WTC11 (cell line): ENCODE data around the gene KAT6B. TPM values are rescaled to one million over a fixed set of nuclear protein-coding genes. Genes with fewer than 3 reads are reported as not detected.

ENCODE experiments used
- ATAC-seq: fragments of 200-7000 bp; cut with Tn5 transposase; 2 replicates; pipeline ENCODE4 v1.10.0; 2021; ENCODE audit warnings: mild to moderate bottlenecking, moderate library complexity
- CTCF ChIA-PET: fragments of 300-600 bp; sonication (Branson Sonifier 250); formaldehyde crosslinking; loops from one replicate; lab custom pipeline; 2021; ENCODE audit warnings: antibody characterized with exemption; lab: Charles Lee
- POLR2A ChIA-PET: fragments of 350-600 bp; sonication (Branson Sonifier 250); formaldehyde crosslinking; loops from one replicate; lab custom pipeline; 2021; ENCODE audit warnings: antibody characterized with exemption; lab: Charles Lee
- DNase-seq: peaks from one replicate; pipeline ENCODE4 v3.0.0; 2021; ENCODE audit warnings: low spot score
- H3K27ac Mint-ChIP-seq: 2 replicates; pipeline ENCODE4 v1.8.0; 2021; ENCODE audit warnings: mixed read lengths
- H3K27me3 Mint-ChIP-seq: 2 replicates; pipeline ENCODE4 v1.8.0; 2021; ENCODE audit warnings: low read depth, mild to moderate bottlenecking, moderate library complexity, mixed read lengths
- H3K36me3 Mint-ChIP-seq: 2 replicates; pipeline ENCODE4 v1.8.0; 2021; ENCODE audit warnings: mixed read lengths
- H3K4me1 Mint-ChIP-seq: 2 replicates; pipeline ENCODE4 v1.8.0; 2022; ENCODE audit warnings: mixed read lengths
- H3K4me3 Mint-ChIP-seq: 2 replicates; pipeline ENCODE4 v1.8.0; 2021; ENCODE audit warnings: mild to moderate bottlenecking, moderate library complexity, mixed read lengths
- H3K9me3 Mint-ChIP-seq: 2 replicates; pipeline ENCODE4 v1.8.0; 2021; ENCODE audit warnings: mixed read lengths
- CREB1 ChIP-seq: sonication (generic); formaldehyde crosslinking; IDR thresholded peaks from 2 replicates; pipeline ENCODE4 v1.8.0; 2023; ENCODE audit warnings: mild to moderate bottlenecking, missing genetic modification reagents
- EMX1 ChIP-seq: fragments of 250-450 bp; sonication (Bioruptor Pico); IDR thresholded peaks from 2 replicates; pipeline ENCODE4 v1.8.0; 2021; ENCODE audit warnings: mild to moderate bottlenecking
- ERG ChIP-seq: fragments of 250-450 bp; sonication (Bioruptor Pico); IDR thresholded peaks from 2 replicates; pipeline ENCODE4 v1.8.0; 2021; ENCODE audit warnings: mild to moderate bottlenecking
- FOXP1 ChIP-seq: sonication (generic); formaldehyde crosslinking; IDR thresholded peaks from 2 replicates; pipeline ENCODE4 v1.8.0; 2022; ENCODE audit warnings: missing genetic modification reagents, mild to moderate bottlenecking, moderate library complexity, borderline replicate concordance
- GTF2I ChIP-seq: fragments of 250-450 bp; sonication (Bioruptor Pico); conservative IDR thresholded peaks from 2 replicates; pipeline ENCODE4 v1.4.0; 2021; ENCODE audit warnings: mild to moderate bottlenecking
- IRF1 ChIP-seq: sonication (generic); formaldehyde crosslinking; IDR thresholded peaks from 2 replicates; pipeline ENCODE4 v1.8.0; 2023; ENCODE audit warnings: missing genetic modification reagents
- JAZF1 ChIP-seq: fragments of 250-450 bp; sonication (Bioruptor Pico); IDR thresholded peaks from 2 replicates; pipeline ENCODE4 v1.9.0; 2021; ENCODE audit warnings: moderate library complexity, mild to moderate bottlenecking, inconsistent platforms
- KAT7 ChIP-seq: sonication (generic); formaldehyde crosslinking; IDR thresholded peaks from 2 replicates; pipeline ENCODE4 v1.8.1; 2023; ENCODE audit warnings: missing genetic modification reagents, mild to moderate bottlenecking, borderline replicate concordance
- NFE2L1 ChIP-seq: sonication (generic); formaldehyde crosslinking; IDR thresholded peaks from 2 replicates; pipeline ENCODE4 v1.8.1; 2023; ENCODE audit warnings: missing genetic modification reagents
- OVOL2 ChIP-seq: fragments of 250-450 bp; sonication (Bioruptor Pico); IDR thresholded peaks from 2 replicates; pipeline ENCODE4 v1.9.0; 2021; ENCODE audit warnings: mild to moderate bottlenecking, borderline replicate concordance
- RORB ChIP-seq: fragments of 250-450 bp; sonication (Bioruptor Pico); IDR thresholded peaks from 2 replicates; pipeline ENCODE4 v1.9.0; 2021; ENCODE audit warnings: mild to moderate bottlenecking
- USF1 ChIP-seq: sonication (generic); formaldehyde crosslinking; IDR thresholded peaks from 2 replicates; pipeline ENCODE4 v1.8.0; 2022; ENCODE audit warnings: mild to moderate bottlenecking, missing genetic modification reagents
- ZBTB43 ChIP-seq: sonication (generic); formaldehyde crosslinking; IDR thresholded peaks from 2 replicates; pipeline ENCODE4 v1.8.1; 2023; ENCODE audit warnings: mild to moderate bottlenecking, missing genetic modification reagents
- ZNF317 ChIP-seq: sonication (generic); formaldehyde crosslinking; IDR thresholded peaks from 2 replicates; pipeline ENCODE4 v1.8.1; 2023; ENCODE audit warnings: low read depth, mild to moderate bottlenecking, moderate library complexity, missing genetic modification reagents, borderline replicate concordance
- ZNF671 ChIP-seq: fragments of 250-450 bp; sonication (Bioruptor Pico); IDR thresholded peaks from 2 replicates; pipeline ENCODE4 v1.8.0; 2021; ENCODE audit warnings: mild to moderate bottlenecking
- total RNA-seq: library from RNA; stranded (reverse); gene quantifications from 3 replicates; pipeline ENCODE4 v1.2.3, GENCODE V29; 2021
- TF ChIP-seq, protein P1 (sequence below): fragments of 250-450 bp; sonication (Bioruptor Pico); IDR thresholded peaks from 2 replicates; pipeline ENCODE4 v2.1.2; 2022; ENCODE audit warnings: mild to moderate bottlenecking, moderate library complexity
- TF ChIP-seq, protein P2 (sequence below): sonication (generic); formaldehyde crosslinking; IDR thresholded peaks from 2 replicates; pipeline ENCODE4 v1.8.0; 2022; ENCODE audit warnings: missing genetic modification reagents
- TF ChIP-seq, protein P3 (sequence below): fragments of 200-600 bp; IDR thresholded peaks from 2 replicates; pipeline ENCODE4 v1.8.0; 2022; ENCODE audit warnings: antibody characterized with exemption

The KAT6B gene
- total RNA-seq, 1 experiment from 2014 or later: 18.5 TPM

DNA sequence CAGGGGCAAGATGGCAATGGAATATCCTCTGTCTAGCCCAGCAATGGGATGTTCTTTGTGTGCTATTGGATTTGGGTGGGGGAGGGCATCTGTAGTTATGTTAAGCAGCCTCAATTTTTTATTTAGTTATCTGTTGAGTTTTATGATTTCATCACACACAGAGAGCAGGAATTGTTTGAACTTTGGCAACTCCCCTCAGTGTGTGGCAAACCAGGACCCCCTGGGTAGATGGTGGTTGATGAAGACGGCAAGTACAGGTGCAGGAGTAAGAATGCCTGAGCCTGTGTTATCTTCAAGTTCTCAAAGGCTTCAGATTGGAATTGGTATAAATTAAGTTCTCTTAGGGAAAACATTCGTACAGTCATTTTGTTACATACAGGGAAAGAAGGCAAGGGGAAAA lies 142.7 kb downstream of the KAT6B start:
- CTCF ChIA-PET: interaction anchor here (1.6 kb wide), 1 partner anchor 129 kb away, joined by 4 read pairs; no protein-coding TSS in a partner anchor
- H3K9me3 Mint-ChIP-seq: peaks cover 7% of the 10 kb centered on the region
- peak overlapping the region; percentile 85; the same call in 1 of the 2 replicates for H3K27ac Mint-ChIP-seq
- no peak for DNase-seq
- peaks cover 23% of the 10 kb centered on the region for H3K4me1 Mint-ChIP-seq
- TF ChIP-seq ZBTB43 (CRISPR knock-in tag): no peak
- TF ChIP-seq, protein P1, sequence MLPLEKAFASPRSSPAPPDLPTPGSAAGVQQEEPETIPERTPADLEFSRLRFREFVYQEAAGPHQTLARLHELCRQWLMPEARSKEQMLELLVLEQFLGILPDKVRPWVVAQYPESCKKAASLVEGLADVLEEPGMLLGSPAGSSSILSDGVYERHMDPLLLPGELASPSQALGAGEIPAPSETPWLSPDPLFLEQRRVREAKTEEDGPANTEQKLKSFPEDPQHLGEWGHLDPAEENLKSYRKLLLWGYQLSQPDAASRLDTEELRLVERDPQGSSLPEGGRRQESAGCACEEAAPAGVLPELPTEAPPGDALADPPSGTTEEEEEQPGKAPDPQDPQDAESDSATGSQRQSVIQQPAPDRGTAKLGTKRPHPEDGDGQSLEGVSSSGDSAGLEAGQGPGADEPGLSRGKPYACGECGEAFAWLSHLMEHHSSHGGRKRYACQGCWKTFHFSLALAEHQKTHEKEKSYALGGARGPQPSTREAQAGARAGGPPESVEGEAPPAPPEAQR: no peak
- TF ChIP-seq RORB (CRISPR knock-in tag): no peak
- TF ChIP-seq USF1 (CRISPR knock-in tag): no peak
- no peak for TF ChIP-seq ERG (CRISPR knock-in tag)
- TF ChIP-seq ZNF317 (CRISPR knock-in tag): no peak
- no peak for TF ChIP-seq NFE2L1
- no peak for TF ChIP-seq CREB1 (CRISPR knock-in tag)
- no peak for TF ChIP-seq ZNF671 (CRISPR knock-in tag)
- no peak overlapping the region for H3K4me3 Mint-ChIP-seq
- POLR2A ChIA-PET: no interaction called here
- H3K36me3 Mint-ChIP-seq: 0 out of 2 replicates have a peak, but pooled peaks cover 3% of the 10 kb centered on the region
- no peaks in the 10 kb centered on the region for H3K27me3 Mint-ChIP-seq
- no peak for ATAC-seq

- 0 out of 2 replicates have a peak, but pooled peaks cover 3% of the 10 kb centered on the region for H3K36me3 Mint-ChIP-seq
- no peak overlapping the region for H3K4me3 Mint-ChIP-seq
- DNase-seq: no peak
- POLR2A ChIA-PET: no interaction called here
- H3K9me3 Mint-ChIP-seq: peaks cover 7% of the 10 kb centered on the region
- TF ChIP-seq, protein P2, sequence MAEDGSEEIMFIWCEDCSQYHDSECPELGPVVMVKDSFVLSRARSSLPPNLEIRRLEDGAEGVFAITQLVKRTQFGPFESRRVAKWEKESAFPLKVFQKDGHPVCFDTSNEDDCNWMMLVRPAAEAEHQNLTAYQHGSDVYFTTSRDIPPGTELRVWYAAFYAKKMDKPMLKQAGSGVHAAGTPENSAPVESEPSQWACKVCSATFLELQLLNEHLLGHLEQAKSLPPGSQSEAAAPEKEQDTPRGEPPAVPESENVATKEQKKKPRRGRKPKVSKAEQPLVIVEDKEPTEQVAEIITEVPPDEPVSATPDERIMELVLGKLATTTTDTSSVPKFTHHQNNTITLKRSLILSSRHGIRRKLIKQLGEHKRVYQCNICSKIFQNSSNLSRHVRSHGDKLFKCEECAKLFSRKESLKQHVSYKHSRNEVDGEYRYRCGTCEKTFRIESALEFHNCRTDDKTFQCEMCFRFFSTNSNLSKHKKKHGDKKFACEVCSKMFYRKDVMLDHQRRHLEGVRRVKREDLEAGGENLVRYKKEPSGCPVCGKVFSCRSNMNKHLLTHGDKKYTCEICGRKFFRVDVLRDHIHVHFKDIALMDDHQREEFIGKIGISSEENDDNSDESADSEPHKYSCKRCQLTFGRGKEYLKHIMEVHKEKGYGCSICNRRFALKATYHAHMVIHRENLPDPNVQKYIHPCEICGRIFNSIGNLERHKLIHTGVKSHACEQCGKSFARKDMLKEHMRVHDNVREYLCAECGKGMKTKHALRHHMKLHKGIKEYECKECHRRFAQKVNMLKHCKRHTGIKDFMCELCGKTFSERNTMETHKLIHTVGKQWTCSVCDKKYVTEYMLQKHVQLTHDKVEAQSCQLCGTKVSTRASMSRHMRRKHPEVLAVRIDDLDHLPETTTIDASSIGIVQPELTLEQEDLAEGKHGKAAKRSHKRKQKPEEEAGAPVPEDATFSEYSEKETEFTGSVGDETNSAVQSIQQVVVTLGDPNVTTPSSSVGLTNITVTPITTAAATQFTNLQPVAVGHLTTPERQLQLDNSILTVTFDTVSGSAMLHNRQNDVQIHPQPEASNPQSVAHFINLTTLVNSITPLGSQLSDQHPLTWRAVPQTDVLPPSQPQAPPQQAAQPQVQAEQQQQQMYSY (CRISPR knock-in tag): no peak
- TF ChIP-seq CREB1 (CRISPR knock-in tag) (no peak), EMX1 (CRISPR knock-in tag) (no peak)
- TF ChIP-seq, all 79 proteins: peak for 0
- no peak overlapping the region for H3K27ac Mint-ChIP-seq
- no peak for ATAC-seq
- H3K4me1 Mint-ChIP-seq: peaks cover 23% of the 10 kb centered on the region
- CTCF ChIA-PET: no interaction called here
- H3K27me3 Mint-ChIP-seq: no peaks in the 10 kb centered on the region
Observed at GRCh38 chr10:74969530-74969929, 143.1 kb downstream of the KAT6B start.

DNA sequence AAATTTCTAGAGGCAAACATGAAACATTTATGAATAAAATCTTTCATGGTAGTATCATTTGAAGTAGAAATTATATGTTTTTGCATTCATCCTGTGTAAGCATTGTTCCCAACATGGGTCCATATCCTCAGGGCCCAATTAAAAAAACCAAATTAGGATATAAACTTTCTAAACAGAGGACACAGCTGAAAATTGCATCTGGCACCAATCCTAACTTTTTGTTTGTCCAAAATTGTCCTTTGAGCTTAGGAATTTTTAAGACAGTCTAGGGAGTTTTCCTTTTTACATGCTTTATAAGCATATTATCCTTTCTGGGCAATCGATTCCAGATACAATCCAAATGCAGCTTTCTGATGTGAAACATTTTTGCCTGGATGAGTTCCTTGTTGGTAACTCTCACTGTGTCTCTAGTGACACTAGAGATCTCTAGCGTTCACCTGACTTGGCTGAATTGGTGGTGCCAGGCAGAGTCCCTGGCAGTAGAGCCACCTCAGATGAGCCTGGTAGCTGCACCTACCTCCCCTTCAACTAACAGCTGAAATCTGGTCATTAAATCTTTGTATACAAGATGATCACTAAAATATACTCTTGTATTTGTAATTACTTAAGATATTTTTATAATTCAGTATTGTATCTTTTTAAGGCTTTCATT lies 147.5 kb downstream of the KAT6B start:
- POLR2A ChIA-PET: no interaction called here
- DNase-seq (no peak), ATAC-seq (no peak)
- H3K27ac Mint-ChIP-seq: no peak overlapping the region
- H3K4me1 Mint-ChIP-seq: peaks cover 7% of the 10 kb centered on the region
- CTCF ChIA-PET: interaction anchor here (1.0 kb wide), 1 partner anchor 126 kb away, joined by 5 read pairs; a partner anchor contains a TSS
- peaks cover 5% of the 10 kb centered on the region for H3K36me3 Mint-ChIP-seq
- no peaks in the 10 kb centered on the region for H3K27me3 Mint-ChIP-seq
- no peaks in the 10 kb centered on the region for H3K9me3 Mint-ChIP-seq
- H3K4me3 Mint-ChIP-seq: no peak overlapping the region
- TF ChIP-seq, protein P3, sequence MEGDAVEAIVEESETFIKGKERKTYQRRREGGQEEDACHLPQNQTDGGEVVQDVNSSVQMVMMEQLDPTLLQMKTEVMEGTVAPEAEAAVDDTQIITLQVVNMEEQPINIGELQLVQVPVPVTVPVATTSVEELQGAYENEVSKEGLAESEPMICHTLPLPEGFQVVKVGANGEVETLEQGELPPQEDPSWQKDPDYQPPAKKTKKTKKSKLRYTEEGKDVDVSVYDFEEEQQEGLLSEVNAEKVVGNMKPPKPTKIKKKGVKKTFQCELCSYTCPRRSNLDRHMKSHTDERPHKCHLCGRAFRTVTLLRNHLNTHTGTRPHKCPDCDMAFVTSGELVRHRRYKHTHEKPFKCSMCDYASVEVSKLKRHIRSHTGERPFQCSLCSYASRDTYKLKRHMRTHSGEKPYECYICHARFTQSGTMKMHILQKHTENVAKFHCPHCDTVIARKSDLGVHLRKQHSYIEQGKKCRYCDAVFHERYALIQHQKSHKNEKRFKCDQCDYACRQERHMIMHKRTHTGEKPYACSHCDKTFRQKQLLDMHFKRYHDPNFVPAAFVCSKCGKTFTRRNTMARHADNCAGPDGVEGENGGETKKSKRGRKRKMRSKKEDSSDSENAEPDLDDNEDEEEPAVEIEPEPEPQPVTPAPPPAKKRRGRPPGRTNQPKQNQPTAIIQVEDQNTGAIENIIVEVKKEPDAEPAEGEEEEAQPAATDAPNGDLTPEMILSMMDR: no peak
- TF ChIP-seq JAZF1 (CRISPR knock-in tag): no peak
- no peak for TF ChIP-seq IRF1 (CRISPR knock-in tag)
- TF ChIP-seq USF1 (CRISPR knock-in tag): no peak
- no peak for TF ChIP-seq OVOL2 (CRISPR knock-in tag)
- no peak for TF ChIP-seq FOXP1 (CRISPR knock-in tag)
- no peak for TF ChIP-seq KAT7 (CRISPR knock-in tag)
- no peak for TF ChIP-seq ZNF671 (CRISPR knock-in tag)
- TF ChIP-seq GTF2I: no peak
